Erythroblast (primary cell): ENCODE measurements around the gene CDYL2.

Experiments
- GATA1 ChIP-seq: IDR thresholded peaks from 2 replicates; pipeline ENCODE4 v1.6.1; 2011; ENCODE audit warnings: low read depth, mild to moderate bottlenecking, control low read depth, low read length, moderate library complexity
- POLR2A ChIP-seq: IDR thresholded peaks from 2 replicates; pipeline ENCODE4 v1.6.1; 2011; ENCODE audit warnings: mild to moderate bottlenecking, low read length

GRCh38 chr16:80739523-80739922 is 64.9 kb downstream of the CDYL2 start:
- TF ChIP-seq POLR2A (no peak), GATA1 (no peak)
